Vagina (tissue), 2 donors: ENCODE data around the gene FBXW11.

ENCODE experiments used
- POLR2A ChIP-seq, 2 donors: fragments of 450-650 bp; IDR thresholded peaks; one replicate each; pipeline ENCODE4 v1.6.1; 2017; ENCODE audit warnings: antibody characterized with exemption in 2 of 2, mild to moderate bottlenecking in 2 of 2, moderate library complexity in 2 of 2
- POLR2AphosphoS5 ChIP-seq, 2 donors: sonication (generic); formaldehyde crosslinking; IDR thresholded peaks; one replicate each; pipeline ENCODE4 v1.9.0; 2017; ENCODE audit warnings: antibody characterized with exemption in 2 of 2, mild to moderate bottlenecking in 2 of 2, low read depth in 1 of 2; ENCODE audit not compliant: insufficient read depth in 1 of 2
- TF ChIP-seq, protein P1 (sequence below), 3 experiments: fragments of 450-650 bp in 2 of 3; fragments of 200-600 bp in 1 of 3; sonication (generic) in 1 of 3; IDR thresholded peaks; one replicate each; pipeline ENCODE4 v1.5.1; 2017 to 2019; ENCODE audit warnings: antibody characterized with exemption in 3 of 3, mild to moderate bottlenecking in 2 of 3, moderate library complexity in 2 of 3

DNA sequence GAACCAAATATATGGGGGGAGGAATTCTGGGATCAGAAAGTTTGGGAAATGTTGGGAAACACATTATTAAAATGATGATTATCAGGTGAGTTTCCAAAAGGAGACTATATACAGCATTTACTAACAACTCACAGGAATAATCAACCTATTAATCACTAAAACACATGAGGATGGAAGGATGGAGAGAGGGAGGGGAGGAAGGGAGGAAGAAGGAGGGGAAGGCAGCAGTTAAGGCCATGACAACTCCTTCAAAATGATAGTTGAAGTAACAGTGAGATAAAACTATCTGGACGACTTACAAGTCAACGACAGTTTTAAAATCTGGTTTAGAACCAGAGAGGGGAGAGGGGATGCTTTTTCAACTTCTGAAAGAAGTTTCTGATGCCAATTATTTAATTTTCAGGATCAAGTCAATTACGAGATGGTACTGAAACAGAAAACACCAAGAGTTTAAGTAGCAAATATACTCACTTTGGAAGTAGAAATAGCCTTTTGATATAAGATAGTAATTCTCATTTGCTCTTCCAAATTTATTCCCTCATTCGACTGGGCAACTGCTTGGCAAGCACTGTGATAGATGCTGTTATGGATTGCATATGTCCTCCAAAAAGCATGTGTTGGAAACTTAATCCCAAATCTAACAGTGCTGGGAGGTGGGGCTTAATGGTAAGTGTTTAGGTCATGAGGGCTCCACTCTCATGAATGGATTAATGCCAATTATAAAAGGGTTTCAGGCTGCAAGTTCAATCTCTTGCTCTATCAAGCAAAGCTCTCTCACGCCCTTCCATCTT is 30.4 kb downstream of the FBXW11 start:
- TF ChIP-seq POLR2A (IDR thresholded peaks at IDR 0.05): no peak
- TF ChIP-seq, protein P1, sequence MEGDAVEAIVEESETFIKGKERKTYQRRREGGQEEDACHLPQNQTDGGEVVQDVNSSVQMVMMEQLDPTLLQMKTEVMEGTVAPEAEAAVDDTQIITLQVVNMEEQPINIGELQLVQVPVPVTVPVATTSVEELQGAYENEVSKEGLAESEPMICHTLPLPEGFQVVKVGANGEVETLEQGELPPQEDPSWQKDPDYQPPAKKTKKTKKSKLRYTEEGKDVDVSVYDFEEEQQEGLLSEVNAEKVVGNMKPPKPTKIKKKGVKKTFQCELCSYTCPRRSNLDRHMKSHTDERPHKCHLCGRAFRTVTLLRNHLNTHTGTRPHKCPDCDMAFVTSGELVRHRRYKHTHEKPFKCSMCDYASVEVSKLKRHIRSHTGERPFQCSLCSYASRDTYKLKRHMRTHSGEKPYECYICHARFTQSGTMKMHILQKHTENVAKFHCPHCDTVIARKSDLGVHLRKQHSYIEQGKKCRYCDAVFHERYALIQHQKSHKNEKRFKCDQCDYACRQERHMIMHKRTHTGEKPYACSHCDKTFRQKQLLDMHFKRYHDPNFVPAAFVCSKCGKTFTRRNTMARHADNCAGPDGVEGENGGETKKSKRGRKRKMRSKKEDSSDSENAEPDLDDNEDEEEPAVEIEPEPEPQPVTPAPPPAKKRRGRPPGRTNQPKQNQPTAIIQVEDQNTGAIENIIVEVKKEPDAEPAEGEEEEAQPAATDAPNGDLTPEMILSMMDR (IDR thresholded peaks at IDR 0.05): no peak
- no peak for TF ChIP-seq POLR2AphosphoS5 (IDR thresholded peaks at IDR 0.05; ENCODE audit: insufficient read depth in 1 of 2, low read depth in 1 of 2)
